Ovary (tissue), 3 donors: ENCODE results near the gene ZNF385A.

Source experiments
- EP300 ChIP-seq: sonication (generic); formaldehyde crosslinking; IDR thresholded peaks from one replicate; pipeline ENCODE4 v1.6.1; 2017; ENCODE audit warnings: antibody characterized with exemption
- POLR2A ChIP-seq: fragments of 450-650 bp; IDR thresholded peaks from one replicate; pipeline ENCODE4 v1.6.1; 2017; ENCODE audit warnings: antibody characterized with exemption, mild to moderate bottlenecking, moderate library complexity
- TF ChIP-seq, protein P1 (sequence below), 3 donors: fragments of 450-650 bp in 2 of 3; fragments of 200-600 bp in 1 of 3; IDR thresholded peaks; one replicate each; pipeline versions ENCODE4 v1.5.1 to v1.8.0; 2016 to 2022; ENCODE audit warnings: antibody characterized with exemption in 3 of 3, mild to moderate bottlenecking in 1 of 3
- donor health status: DM: no; HTN: no; CAD: no.

DNA sequence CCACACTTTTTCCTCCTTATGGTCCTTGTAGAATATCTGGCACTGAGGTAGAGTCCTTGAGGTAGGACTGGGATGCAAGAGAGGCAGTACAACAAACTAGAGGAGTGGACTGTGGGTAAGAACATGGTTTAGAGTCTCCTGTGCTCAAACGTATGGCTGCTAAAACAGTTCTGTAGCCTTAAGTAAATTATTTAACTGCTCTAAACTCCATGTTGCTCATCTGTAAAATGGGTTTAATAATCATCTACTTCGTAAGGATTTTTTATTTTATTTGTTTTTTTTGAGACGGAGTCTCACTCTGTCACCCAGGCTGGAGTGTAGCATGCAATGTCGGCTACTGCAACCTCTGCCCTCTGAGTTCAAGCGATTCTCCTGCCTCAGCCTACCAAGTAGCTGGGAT lies 63.2 kb downstream of the ZNF385A start:
- TF ChIP-seq, protein P1, sequence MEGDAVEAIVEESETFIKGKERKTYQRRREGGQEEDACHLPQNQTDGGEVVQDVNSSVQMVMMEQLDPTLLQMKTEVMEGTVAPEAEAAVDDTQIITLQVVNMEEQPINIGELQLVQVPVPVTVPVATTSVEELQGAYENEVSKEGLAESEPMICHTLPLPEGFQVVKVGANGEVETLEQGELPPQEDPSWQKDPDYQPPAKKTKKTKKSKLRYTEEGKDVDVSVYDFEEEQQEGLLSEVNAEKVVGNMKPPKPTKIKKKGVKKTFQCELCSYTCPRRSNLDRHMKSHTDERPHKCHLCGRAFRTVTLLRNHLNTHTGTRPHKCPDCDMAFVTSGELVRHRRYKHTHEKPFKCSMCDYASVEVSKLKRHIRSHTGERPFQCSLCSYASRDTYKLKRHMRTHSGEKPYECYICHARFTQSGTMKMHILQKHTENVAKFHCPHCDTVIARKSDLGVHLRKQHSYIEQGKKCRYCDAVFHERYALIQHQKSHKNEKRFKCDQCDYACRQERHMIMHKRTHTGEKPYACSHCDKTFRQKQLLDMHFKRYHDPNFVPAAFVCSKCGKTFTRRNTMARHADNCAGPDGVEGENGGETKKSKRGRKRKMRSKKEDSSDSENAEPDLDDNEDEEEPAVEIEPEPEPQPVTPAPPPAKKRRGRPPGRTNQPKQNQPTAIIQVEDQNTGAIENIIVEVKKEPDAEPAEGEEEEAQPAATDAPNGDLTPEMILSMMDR (IDR thresholded peaks at IDR 0.05) = no peak
- no peak for TF ChIP-seq POLR2A
- TF ChIP-seq EP300 = no peak
